ENCODE measurements around the gene LPGAT1.
"Not testable (repeated sequence)": the region's sequence is repeated elsewhere in the genome, so short reads cannot be mapped to it uniquely, and the experiment has no call there.

Gene LPGAT1

GRCh38 chr1:211701733-211702132 lies 128.8 kb downstream of the LPGAT1 start:
- FAIRE-seq (no peak), DNase-seq (ENCODE audit: insufficient read length, low spot score) (no peak)
- TF ChIP-seq SPI1 (IDR thresholded peaks at IDR 0.05; ENCODE audit: low read depth, low read length) (no peak), POLR2A (IDR thresholded peaks at IDR 0.05; ENCODE audit: low read depth, low read length) (no peak), TAF1 (IDR thresholded peaks at IDR 0.05; ENCODE audit: low read depth, low read length) (no peak), POLR2AphosphoS5 (IDR thresholded peaks at IDR 0.05; ENCODE audit: low read depth, low read length) (no peak), POU2F2 (IDR thresholded peaks at IDR 0.05; ENCODE audit: low read depth, low read length) (no peak), PAX5 (IDR thresholded peaks at IDR 0.05; ENCODE audit: insufficient read depth, low read length, severe bottlenecking) (no peak)

DNA sequence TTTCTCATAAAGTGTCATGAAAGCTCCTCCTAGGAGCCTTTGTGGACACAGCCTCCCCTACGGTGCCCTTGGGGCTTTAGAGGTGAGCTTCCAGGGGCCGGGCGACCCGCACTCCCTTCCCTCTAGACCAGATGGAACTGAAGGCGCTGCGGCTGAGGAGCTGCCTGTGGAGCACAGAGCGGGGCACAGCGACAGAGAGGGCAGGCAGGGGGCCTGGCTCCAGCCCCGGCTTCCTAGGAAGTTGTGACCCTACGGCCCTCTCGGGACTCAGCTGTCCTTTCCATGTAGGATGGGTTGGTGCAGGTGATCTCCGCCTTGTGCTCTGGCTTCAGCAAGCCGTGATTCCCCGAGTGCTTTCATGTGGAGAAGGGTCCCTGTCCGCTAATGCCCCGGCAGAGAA lies 131.5 kb downstream of the LPGAT1 start:
- DNase-seq (ENCODE audit: insufficient read length, low spot score) (no peak), FAIRE-seq (no peak)
- TF ChIP-seq TAF1 (IDR thresholded peaks at IDR 0.05; ENCODE audit: low read depth, low read length): no peak
- no peak for TF ChIP-seq POLR2A (IDR thresholded peaks at IDR 0.05; ENCODE audit: low read depth, low read length)
- no peak for TF ChIP-seq SPI1 (IDR thresholded peaks at IDR 0.05; ENCODE audit: low read depth, low read length)
- no peak for TF ChIP-seq POU2F2 (IDR thresholded peaks at IDR 0.05; ENCODE audit: low read depth, low read length)
- no peak for TF ChIP-seq PAX5 (IDR thresholded peaks at IDR 0.05; ENCODE audit: insufficient read depth, low read length, severe bottlenecking)
- no peak for TF ChIP-seq POLR2AphosphoS5 (IDR thresholded peaks at IDR 0.05; ENCODE audit: low read depth, low read length)

DNA sequence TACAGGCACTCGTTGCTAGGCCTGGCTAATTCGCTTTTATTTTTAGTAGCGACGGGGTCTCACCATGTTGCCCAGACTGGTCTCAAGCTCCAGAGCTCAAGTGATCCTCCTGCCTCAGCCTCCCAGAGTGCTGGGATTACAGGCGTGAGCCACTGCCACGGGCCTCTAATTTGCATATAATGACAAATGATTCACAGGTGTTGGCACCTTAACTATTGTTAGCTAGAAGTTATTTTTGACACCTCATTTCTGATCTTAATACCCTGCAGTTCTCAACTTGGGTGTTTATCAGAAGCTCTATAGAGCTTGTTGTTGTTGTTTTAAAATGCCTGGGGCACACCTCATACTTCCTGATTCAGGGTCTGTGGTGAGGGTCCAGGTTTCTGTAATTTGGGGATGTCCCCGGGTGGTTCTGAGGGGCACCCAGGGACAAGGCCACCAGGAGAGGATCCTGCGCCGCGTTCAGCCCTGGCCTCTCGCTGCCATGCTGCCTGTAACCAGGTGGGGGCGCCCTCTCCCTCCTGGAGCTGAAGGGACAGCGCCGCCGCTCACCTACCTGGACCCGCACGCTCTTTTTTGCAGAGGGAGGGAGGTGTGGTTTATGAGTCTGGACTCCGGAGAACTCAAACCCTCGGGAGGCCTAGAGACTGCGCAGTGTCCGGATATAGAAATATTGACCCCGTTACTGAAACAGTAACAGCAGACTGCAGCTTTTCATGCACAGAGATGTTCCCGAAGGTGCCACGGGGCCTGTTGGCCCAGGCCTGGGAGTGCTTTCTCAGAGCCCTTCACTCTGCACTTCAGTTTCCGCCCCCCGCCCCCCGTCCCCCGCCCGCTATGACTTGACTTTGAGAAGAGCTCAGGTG lies 132.2 kb downstream of the LPGAT1 start:
- FAIRE-seq (peak; percentile 91), DNase-seq (ENCODE audit: insufficient read length, low spot score) (peak; percentile 63)
- TF ChIP-seq PAX5 (IDR thresholded peaks at IDR 0.05; ENCODE audit: insufficient read depth, low read length, severe bottlenecking) (no peak), POLR2AphosphoS5 (IDR thresholded peaks at IDR 0.05; ENCODE audit: low read depth, low read length) (no peak), POU2F2 (IDR thresholded peaks at IDR 0.05; ENCODE audit: low read depth, low read length) (no peak), TAF1 (IDR thresholded peaks at IDR 0.05; ENCODE audit: low read depth, low read length) (no peak), POLR2A (IDR thresholded peaks at IDR 0.05; ENCODE audit: low read depth, low read length) (no peak), SPI1 (IDR thresholded peaks at IDR 0.05; ENCODE audit: low read depth, low read length) (no peak)

DNA sequence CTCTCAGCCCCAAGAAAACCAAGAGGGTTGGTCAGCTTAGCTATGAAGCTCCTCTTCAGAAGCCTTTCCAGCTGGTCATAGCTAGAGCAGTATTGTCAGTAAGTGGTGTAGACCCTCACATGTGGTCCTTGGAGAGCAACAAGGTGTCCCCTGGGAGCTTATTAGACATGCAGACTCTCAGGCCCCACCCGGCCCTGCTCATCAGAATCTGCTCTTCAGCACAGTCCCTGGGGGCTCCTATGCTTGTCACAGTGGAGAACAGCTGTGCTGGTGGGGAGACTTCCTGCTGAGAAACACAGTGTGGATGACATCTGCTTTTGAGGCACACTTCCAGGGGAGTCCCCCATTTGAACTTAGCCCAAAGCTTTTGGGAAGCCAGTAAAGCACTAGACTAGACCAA lies 133.2 kb downstream of the LPGAT1 start:
- 0 out of 2 replicates have a peak, but pooled peaks have one; percentile 30 for TF ChIP-seq SPI1 (IDR thresholded peaks at IDR 0.05; ENCODE audit: low read depth, low read length)
- no peak for TF ChIP-seq POU2F2 (IDR thresholded peaks at IDR 0.05; ENCODE audit: low read depth, low read length)
- TF ChIP-seq TAF1 (IDR thresholded peaks at IDR 0.05; ENCODE audit: low read depth, low read length): no peak
- TF ChIP-seq POLR2A (IDR thresholded peaks at IDR 0.05; ENCODE audit: low read depth, low read length): no peak
- FAIRE-seq (peak; percentile 76), DNase-seq (ENCODE audit: insufficient read length, low spot score) (no peak)

DNA sequence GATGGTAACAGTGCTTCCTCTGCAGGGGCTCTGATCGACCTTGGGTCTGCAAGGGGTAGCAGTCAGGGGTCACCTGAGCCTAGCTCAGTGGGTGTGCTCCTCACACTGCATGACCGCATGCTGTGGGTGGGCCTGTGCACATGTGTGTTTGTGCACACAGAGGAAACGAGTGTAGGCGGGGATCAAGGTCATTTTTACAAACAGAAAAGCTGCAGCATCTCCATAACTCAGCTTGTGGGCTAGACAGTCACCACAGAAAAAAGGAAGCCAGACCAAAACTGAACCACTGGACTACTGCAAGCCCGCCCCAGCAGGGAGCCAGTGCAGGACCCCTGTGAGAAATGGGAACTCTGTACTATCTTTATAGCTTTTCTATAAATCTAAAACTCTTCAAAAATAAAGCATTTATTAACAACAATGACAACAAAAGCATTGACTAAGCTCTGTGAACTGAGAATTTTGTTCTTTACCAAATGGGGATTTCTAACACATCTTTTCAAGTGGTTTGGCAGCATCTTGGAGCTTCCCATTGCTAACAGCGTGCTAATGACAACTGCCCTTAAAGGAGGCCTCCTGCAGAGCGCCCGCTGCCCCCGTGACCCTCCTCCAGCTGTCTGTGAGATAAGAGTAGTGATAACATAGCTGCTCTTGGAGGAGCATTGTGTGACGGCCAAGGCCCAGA lies 135.3 kb downstream of the LPGAT1 start:
- FAIRE-seq (peak; percentile 98), DNase-seq (ENCODE audit: insufficient read length, low spot score) (peak; percentile 31)
- TF ChIP-seq SPI1 (IDR thresholded peaks at IDR 0.05; ENCODE audit: low read depth, low read length) (peak; percentile 89), POLR2A (IDR thresholded peaks at IDR 0.05; ENCODE audit: low read depth, low read length) (no peak), PAX5 (IDR thresholded peaks at IDR 0.05; ENCODE audit: insufficient read depth, low read length, severe bottlenecking) (no peak), POU2F2 (IDR thresholded peaks at IDR 0.05; ENCODE audit: low read depth, low read length) (peak; percentile 85), TAF1 (IDR thresholded peaks at IDR 0.05; ENCODE audit: low read depth, low read length) (no peak), POLR2AphosphoS5 (IDR thresholded peaks at IDR 0.05; ENCODE audit: low read depth, low read length) (no peak)

- not testable (repeated sequence) for FAIRE-seq; DNase-seq (ENCODE audit: insufficient read length, low spot score)
Observed at GRCh38 chr1:211693911-211694310, 136.7 kb downstream of the LPGAT1 start.

All from GM12891 (cell line).